Activated naive CD8-positive, alpha-beta T cell (primary cell): Measurements from ENCODE around the gene RPTOR.
A peak's percentile ranks its signal among the peaks of the same experiment; 100 is the strongest.

ENCODE experiments used
- H3K27ac Mint-ChIP-seq: one replicate; pipeline ENCODE4 v1.8.0; 2021; ENCODE audit warnings: mixed read lengths
- H3K27me3 Mint-ChIP-seq: one replicate; pipeline ENCODE4 v1.8.0; 2021; ENCODE audit warnings: mixed read lengths
- H3K36me3 Mint-ChIP-seq: one replicate; pipeline ENCODE4 v1.8.0; 2021; ENCODE audit warnings: mixed read lengths
- H3K4me1 Mint-ChIP-seq: one replicate; pipeline ENCODE4 v1.8.0; 2021; ENCODE audit warnings: low read depth, mixed read lengths
- H3K4me3 Mint-ChIP-seq: one replicate; pipeline ENCODE4 v1.8.0; 2021; ENCODE audit warnings: mild to moderate bottlenecking, mixed read lengths
- H3K9me3 Mint-ChIP-seq: one replicate; pipeline ENCODE4 v1.8.0; 2021; ENCODE audit warnings: low read depth, mixed read lengths

The RPTOR gene

GRCh38 chr17:80950466-80951120 lies 406.0 kb downstream of the RPTOR start:
- H3K36me3 Mint-ChIP-seq, result peaks cover 15% of the 10 kb centered on the region
- H3K4me3 Mint-ChIP-seq, result no peak overlapping the region
- no peak overlapping the region for H3K27ac Mint-ChIP-seq
- H3K27me3 Mint-ChIP-seq, result no peaks in the 10 kb centered on the region
- H3K9me3 Mint-ChIP-seq, result no peaks in the 10 kb centered on the region
- no peaks in the 10 kb centered on the region for H3K4me1 Mint-ChIP-seq

DNA sequence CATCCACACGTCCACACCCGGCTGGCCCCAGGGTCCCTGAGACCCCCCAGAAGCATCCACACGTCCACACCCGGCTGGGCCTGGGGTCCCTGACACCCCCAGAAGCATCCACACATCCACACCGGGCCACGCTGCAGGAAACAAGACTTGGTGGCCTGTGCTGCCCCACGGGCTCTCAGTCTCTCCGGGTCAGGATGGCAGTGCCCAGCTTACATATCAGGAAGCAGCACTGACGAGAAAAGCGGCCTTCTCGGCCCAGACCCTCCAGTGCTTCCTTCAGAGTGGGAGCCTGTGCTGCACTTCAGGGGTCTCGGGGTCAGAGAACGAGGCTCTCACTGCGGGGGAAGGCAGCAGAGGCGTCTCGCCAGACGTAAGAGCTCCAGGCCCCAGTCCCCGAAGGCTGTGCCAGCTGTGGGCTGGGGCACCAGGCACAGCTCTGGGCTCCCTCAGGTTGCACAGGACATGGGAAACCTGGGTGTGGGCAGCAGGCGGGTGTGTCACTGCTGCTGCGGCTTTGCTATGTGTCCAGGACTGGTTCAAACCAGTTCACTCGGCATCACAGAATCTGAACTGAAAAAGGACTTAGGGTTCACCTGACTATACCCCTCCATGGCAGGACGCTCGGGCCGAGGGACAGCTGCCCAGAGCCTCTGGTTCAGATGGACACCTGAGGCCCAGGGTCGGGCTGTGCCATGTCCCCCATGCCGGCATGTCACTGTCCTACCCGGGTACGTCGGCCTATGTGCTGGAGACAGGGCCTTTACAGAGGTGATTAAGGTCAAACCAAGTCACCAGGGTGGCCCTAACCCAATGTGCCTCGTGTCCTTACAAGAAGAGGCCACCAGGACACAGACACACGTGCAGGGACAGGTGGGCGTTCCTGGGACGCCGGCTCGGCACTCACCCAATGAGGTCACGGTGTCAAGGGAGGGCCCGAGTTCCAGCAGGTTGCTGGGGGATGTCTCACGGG lies 406.8 kb downstream of the RPTOR start:
- no peaks in the 10 kb centered on the region for H3K4me1 Mint-ChIP-seq
- H3K4me3 Mint-ChIP-seq, result no peak overlapping the region
- H3K27ac Mint-ChIP-seq, result no peak overlapping the region
- peaks cover 10% of the 10 kb centered on the region for H3K36me3 Mint-ChIP-seq
- no peaks in the 10 kb centered on the region for H3K27me3 Mint-ChIP-seq
- no peaks in the 10 kb centered on the region for H3K9me3 Mint-ChIP-seq

- H3K27me3 Mint-ChIP-seq, result no peaks in the 10 kb centered on the region
These were observed 407.7 kb downstream of the RPTOR start for GRCh38 chr17:80952291-80952690.

GRCh38 chr17:80953471-80954315 lies 409.1 kb downstream of the RPTOR start:
- H3K27ac Mint-ChIP-seq, result no peak overlapping the region
- H3K4me3 Mint-ChIP-seq, result no peak overlapping the region

More at GRCh38 chr17:80952291-80952690, 407.7 kb downstream of the RPTOR start:
- Mint-ChIP-seq H3K4me1 (no peaks in the 10 kb centered on the region), H3K36me3 (peaks cover 5% of the 10 kb centered on the region), H3K9me3 (no peaks in the 10 kb centered on the region), H3K4me3 (no peak overlapping the region), H3K27ac (no peak overlapping the region)

GRCh38 chr17:80955078-80955477 lies 410.4 kb downstream of the RPTOR start:
- H3K36me3 Mint-ChIP-seq, result peaks cover 5% of the 10 kb centered on the region
- H3K9me3 Mint-ChIP-seq, result no peaks in the 10 kb centered on the region
- H3K27ac Mint-ChIP-seq, result no peak overlapping the region
- H3K4me3 Mint-ChIP-seq, result no peak overlapping the region
- H3K4me1 Mint-ChIP-seq, result no peaks in the 10 kb centered on the region
- H3K27me3 Mint-ChIP-seq, result no peaks in the 10 kb centered on the region

More at GRCh38 chr17:80953471-80954315, 409.1 kb downstream of the RPTOR start:
- Mint-ChIP-seq H3K36me3 (peaks cover 5% of the 10 kb centered on the region), H3K4me1 (no peaks in the 10 kb centered on the region), H3K9me3 (no peaks in the 10 kb centered on the region), H3K27me3 (no peaks in the 10 kb centered on the region)

- H3K9me3 Mint-ChIP-seq, result no peaks in the 10 kb centered on the region
- H3K4me1 Mint-ChIP-seq, result no peaks in the 10 kb centered on the region
- H3K27ac Mint-ChIP-seq, result no peak overlapping the region
- H3K4me3 Mint-ChIP-seq, result no peak overlapping the region
- no peaks in the 10 kb centered on the region for H3K27me3 Mint-ChIP-seq
- peaks cover 5% of the 10 kb centered on the region for H3K36me3 Mint-ChIP-seq
These were observed 411.1 kb downstream of the RPTOR start for GRCh38 chr17:80955671-80956280.

- peaks cover 5% of the 10 kb centered on the region for H3K36me3 Mint-ChIP-seq
- no peaks in the 10 kb centered on the region for H3K27me3 Mint-ChIP-seq
- H3K27ac Mint-ChIP-seq, result peak overlapping the region; percentile 73
These were observed 411.9 kb downstream of the RPTOR start for GRCh38 chr17:80956321-80957190.

GRCh38 chr17:80957461-80957941 lies 412.9 kb downstream of the RPTOR start:
- Mint-ChIP-seq H3K9me3 (no peaks in the 10 kb centered on the region), H3K4me3 (no peak overlapping the region), H3K27ac (no peak overlapping the region), H3K27me3 (no peaks in the 10 kb centered on the region), H3K4me1 (no peaks in the 10 kb centered on the region), H3K36me3 (peaks cover 5% of the 10 kb centered on the region)

More at GRCh38 chr17:80956321-80957190, 411.9 kb downstream of the RPTOR start:
- no peaks in the 10 kb centered on the region for H3K9me3 Mint-ChIP-seq
- no peak overlapping the region for H3K4me3 Mint-ChIP-seq
- H3K4me1 Mint-ChIP-seq, result no peaks in the 10 kb centered on the region

GRCh38 chr17:80959330-80960036 lies 414.8 kb downstream of the RPTOR start:
- Mint-ChIP-seq H3K36me3 (peaks cover 5% of the 10 kb centered on the region), H3K27ac (no peak overlapping the region), H3K27me3 (no peaks in the 10 kb centered on the region), H3K4me1 (no peaks in the 10 kb centered on the region), H3K9me3 (no peaks in the 10 kb centered on the region), H3K4me3 (no peak overlapping the region)

GRCh38 chr17:80960037-80960796 lies 415.6 kb downstream of the RPTOR start:
- Mint-ChIP-seq H3K36me3 (peaks cover 1% of the 10 kb centered on the region), H3K4me3 (no peak overlapping the region), H3K27me3 (no peaks in the 10 kb centered on the region), H3K9me3 (no peaks in the 10 kb centered on the region), H3K27ac (no peak overlapping the region), H3K4me1 (no peaks in the 10 kb centered on the region)

- no peaks in the 10 kb centered on the region for H3K36me3 Mint-ChIP-seq
- no peaks in the 10 kb centered on the region for H3K9me3 Mint-ChIP-seq
- H3K27ac Mint-ChIP-seq, result no peak overlapping the region
- H3K4me1 Mint-ChIP-seq, result no peaks in the 10 kb centered on the region
- no peak overlapping the region for H3K4me3 Mint-ChIP-seq
- no peaks in the 10 kb centered on the region for H3K27me3 Mint-ChIP-seq
These were observed 416.3 kb downstream of the RPTOR start for GRCh38 chr17:80960797-80961452.
